Renal cortical epithelial cell (primary cell): ENCODE measurements around the gene RELA. TPM values are rescaled to one million over a fixed set of nuclear protein-coding genes. Genes with fewer than 3 reads are reported as not detected.
"Not testable (repeated sequence)": the region's sequence is repeated elsewhere in the genome, so short reads cannot be mapped to it uniquely, and the experiment has no call there.

Experiments used
- DNase-seq: peaks from one replicate; pipeline ENCODE4 v3.0.0-alpha.2; 2011; ENCODE audit warnings: low read depth
- total RNA-seq: library from RNA; depleted of rRNA; stranded (reverse); fragments of >200 nt; gene quantifications from 2 replicates; pipeline ENCODE4 v1.2.3, GENCODE V29; 2014

The RELA gene
- total RNA-seq, 1 donor from 2014 or later, result 23.2 TPM

DNA sequence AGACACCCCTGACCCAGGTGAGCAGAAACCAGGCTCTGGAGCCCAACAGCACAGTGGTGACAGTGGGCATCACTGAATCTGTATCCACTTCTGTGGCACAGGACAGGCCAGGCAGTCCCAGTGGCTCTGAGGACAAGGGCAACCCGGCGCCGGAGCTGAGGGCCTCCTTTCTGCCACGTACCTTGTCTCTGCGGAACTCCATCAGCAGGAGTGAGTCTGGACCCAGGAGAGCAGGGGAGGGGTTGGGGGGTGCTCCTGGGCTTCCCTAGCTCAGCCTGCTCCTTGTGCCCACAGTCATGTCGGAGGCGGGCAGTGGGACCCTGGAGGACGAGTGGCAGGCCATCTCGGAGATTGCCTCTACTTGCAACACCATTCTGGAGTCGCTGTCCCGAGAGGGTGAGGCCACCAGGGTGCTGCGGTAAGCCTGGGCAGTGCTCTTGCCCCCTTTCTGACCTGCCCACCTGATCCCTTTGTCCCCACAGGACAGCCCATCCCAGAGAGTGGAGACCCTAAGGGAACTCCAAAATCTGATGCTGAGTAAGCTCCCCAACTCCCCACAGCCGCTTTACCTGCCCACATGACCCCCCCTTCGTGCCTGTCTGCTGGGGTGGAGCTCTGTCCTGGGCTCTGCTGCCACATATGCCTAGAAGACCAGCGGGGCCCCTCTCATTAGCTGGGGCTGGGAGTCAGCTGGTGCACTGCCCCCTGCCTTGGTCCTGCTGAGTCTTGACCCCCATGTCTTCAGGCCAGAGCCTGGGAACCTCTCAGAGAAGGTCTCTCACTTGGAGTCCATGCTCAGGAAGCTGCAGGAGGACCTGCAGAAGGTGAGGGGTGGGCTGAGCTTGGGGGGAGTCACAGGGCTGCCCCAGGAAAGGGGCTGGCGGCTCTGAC, 12.8 kb downstream of the RELA start:
- DNase-seq, result no peak

DNA sequence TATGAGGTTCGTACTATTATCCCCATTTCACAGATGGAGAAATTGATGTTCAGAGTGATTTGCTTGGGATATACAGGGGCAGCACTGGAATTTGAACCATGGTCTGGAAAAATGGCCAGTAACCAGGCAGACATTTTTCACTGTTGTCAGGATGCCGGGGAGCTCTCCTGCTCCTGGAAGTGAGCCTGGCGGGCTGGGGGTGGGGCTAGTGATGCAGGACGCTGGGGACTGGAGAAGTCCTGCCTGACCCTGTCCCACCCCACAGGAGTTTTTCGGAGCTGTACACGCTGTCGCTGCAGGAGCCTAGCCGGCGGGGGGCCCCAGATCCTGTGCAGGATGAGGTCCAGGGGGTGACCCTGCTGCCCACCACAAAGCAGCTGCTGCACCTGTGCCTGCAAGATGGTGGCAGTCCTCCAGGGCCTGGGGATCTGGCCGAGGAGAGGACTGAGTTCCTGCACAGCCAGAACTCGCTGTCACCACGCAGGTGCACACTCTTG, 13.7 kb downstream of the RELA start:
- DNase-seq, result no peak

DNA sequence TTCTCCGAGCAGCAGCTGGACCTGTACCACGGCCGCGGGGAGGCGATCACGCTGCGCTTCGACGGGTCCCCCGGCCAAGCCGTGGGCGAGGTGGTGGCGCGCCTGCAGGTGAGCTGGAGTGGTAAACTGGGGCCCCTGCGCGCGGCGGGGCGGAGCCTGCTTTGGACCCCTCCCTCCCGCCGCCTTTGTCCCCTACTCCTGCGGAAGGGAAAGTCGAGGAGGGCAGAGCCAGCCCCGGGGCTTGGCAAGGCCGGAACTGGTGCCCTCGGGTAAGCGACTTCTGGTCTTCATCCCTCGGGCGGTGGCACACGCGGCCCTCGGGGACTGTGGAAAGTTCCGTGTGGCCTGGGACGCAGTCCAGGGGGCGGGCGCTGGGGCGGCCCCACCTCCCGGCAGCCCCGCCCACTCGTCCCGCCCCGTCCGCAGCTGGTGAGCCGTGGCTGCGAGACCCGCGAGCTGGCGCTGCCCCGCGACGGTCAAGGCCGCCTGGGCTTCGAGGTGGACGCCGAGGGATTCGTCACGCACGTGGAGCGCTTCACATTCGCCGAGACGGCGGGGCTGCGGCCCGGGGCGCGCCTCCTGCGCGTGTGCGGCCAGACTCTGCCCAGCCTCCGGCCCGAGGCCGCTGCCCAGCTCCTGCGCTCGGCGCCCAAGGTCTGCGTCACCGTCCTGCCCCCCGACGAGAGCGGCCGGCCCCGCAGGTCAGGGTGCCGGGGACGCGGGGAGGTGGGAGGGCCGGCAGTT, 15.6 kb downstream of the RELA start:
- no peak for DNase-seq

GRCh38 chr11:65646288-65646957, 16.3 kb downstream of the RELA start:
- no peak for DNase-seq

- peak; percentile 31 for DNase-seq
Observed at GRCh38 chr11:65645710-65646109, 17.0 kb downstream of the RELA start.

- DNase-seq, result no peak
Observed at GRCh38 chr11:65644837-65645236, 17.9 kb downstream of the RELA start.

DNA sequence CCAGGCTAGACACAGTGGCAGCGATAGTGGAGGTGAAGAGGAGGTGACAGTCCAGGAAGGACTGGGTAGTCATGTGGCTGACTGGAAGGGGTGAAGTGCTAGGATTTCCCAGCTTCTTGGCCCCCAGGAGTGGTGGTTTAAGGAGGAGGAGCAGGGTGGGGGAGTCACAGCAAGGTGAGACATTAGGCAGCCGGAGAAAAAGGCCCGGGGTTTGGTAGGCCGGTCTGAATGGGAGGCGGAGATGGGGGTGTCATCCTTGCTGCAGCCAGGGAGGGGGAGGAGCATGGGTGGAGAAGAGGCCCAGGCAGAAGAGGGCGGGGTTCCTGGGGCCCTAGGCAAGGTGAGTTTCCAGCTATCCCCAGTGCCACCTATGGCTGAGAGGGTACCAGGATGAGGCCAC, 18.7 kb downstream of the RELA start:
- peak; percentile 25 for DNase-seq

DNA sequence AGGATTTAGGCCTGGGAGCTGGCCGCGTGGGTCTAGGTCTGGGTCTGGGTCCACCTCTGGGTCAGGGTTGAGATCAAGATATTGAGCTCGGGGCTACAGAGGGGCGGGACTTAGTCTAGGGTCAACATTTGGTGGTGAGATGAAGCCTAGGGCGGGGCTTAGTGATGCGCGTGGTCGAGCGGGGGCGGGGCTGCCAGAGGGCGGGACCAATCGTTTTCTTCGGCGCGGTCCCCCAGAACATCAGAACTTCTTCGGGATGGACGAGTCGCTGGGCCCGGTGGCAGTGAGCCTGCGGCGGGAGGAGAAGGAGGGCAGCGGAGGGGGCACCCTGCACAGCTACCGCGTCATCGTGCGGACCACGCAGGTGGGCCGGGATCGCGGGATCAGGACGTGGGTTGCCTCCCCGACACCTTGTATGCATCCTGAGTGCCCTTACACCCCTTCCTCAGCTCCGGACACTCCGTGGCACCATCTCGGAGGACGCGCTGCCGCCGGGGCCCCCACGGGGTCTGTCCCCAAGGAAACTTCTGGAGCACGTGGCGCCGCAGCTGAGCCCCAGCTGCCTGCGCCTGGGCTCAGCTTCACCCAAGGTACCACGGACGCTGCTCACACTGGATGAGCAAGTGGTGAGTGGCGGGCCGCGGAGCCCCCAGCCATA, 20.6 kb downstream of the RELA start:
- no peak for DNase-seq

GRCh38 chr11:65641297-65642013, 21.3 kb downstream of the RELA start:
- DNase-seq, result no peak

DNA sequence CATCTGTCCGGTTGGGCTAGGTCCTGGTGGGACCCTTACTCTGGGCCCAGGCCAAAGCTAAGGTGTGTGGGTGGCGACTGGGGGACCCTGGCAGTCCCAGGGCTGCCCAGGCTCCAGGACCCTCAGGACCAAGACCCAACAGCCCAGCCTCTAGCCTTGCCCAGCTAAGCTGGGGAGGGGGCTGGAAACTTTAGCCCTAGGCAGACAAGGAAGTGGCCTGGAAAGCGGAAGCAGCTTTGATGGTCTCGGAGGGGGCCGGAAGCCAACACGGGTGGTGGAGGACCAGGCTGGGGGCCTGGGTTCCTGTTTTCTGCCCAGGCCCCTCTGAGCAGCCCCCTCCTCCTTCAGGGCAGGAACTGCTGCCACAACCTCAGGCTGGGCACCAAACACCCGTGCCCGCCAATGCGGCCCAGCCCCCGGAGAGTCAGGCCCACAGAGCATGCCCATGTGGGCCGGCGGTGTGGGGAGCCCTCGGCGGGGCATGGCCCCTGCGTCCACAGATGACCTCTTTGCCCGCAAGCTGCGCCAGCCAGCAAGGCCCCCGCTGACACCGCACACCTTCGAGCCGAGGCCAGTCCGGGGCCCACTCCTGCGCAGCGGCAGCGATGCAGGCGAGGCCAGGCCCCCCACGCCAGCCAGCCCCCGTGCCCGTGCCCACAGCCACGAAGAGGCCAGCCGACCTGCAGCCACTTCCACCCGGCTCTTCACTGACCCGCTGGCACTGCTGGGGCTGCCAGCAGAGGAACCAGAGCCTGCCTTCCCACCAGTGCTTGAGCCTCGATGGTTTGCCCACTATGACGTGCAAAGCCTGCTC, 22.0 kb downstream of the RELA start:
- DNase-seq, result no peak

- no peak for DNase-seq
Observed at GRCh38 chr11:65639623-65640482, 22.9 kb downstream of the RELA start.

GRCh38 chr11:65639228-65639597, 23.5 kb downstream of the RELA start:
- DNase-seq, result not testable (repeated sequence)

DNA sequence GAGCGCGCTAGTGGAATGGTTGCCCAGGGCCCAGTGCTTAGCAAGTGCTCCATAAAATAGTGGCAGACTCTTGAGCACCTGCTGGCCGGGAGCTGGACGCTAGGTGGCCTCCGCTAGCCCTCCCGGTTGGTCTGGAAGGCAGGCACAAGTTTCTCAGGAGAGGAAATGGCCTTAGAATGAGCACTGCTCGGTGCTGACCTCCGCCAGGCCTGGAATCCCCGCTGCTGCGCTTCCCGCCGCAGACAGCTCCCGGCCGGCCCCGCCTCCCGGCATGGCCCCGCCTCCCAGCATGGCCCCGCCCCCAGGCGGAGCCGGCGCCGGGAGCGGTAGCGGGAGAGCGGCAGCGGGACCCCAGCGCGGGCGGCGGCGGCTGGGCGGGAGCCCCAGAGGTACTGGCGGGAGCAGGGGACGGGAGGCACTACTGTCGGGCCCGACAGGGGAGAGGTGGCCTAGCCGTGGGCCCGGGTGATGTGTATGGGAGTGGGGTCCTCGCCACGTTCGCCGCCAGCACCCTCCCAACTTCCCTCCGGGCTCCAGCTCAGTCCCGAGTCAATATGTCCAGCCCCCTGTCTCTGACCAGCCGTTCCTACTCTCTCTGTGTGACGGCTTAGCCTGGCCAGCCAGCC, 24.8 kb downstream of the RELA start, which contains the start of gene SIPA1:
TSS of gene SIPA1 (plus strand) at position 308 of the 626 bp plus-strand sequence. CDS start 2,821 bp downstream, outside the sequence.
- DNase-seq, result peak; percentile 91

GRCh38 chr11:65637032-65637557, 25.6 kb downstream of the RELA start:
- no peak for DNase-seq

GRCh38 chr11:65636108-65637031, 26.3 kb downstream of the RELA start:
- DNase-seq, result no peak

- no peak for DNase-seq
Observed at GRCh38 chr11:65634905-65635731, 27.6 kb downstream of the RELA start.
